Ascending aorta (tissue), 2 donors: ENCODE data around the gene ZNF296. TPM values are rescaled to one million over a fixed set of nuclear protein-coding genes. Genes with fewer than 3 reads are reported as not detected.

Experiments used
- DNase-seq, 2 donors: peaks; one replicate each; pipeline ENCODE4 v3.0.0-alpha.2; 2019; ENCODE audit warnings: low spot score in 2 of 2
- H3K27ac ChIP-seq, 2 donors: fragments of 200-600 bp; sonication (generic); one replicate each; pipeline ENCODE4 v1.5.1; 2016 to 2017; ENCODE audit warnings: mild to moderate bottlenecking in 1 of 2
- H3K27me3 ChIP-seq: fragments of 200-600 bp; sonication (generic); one replicate; pipeline ENCODE4 v1.5.1; 2017
- H3K36me3 ChIP-seq, 2 donors: fragments of 200-600 bp; sonication (generic); one replicate each; pipeline ENCODE4 v1.5.1; 2016
- H3K4me1 ChIP-seq, 2 donors: fragments of 200-600 bp; sonication (generic); one replicate each; pipeline ENCODE4 v1.5.1; 2016 to 2017; ENCODE audit warnings: mild to moderate bottlenecking in 1 of 2
- H3K4me3 ChIP-seq, 2 donors: fragments of 200-600 bp; sonication (generic); one replicate each; pipeline ENCODE4 v1.5.1; 2016 to 2017; ENCODE audit warnings: mild to moderate bottlenecking in 1 of 2
- H3K9me3 ChIP-seq, 2 donors: fragments of 200-600 bp; sonication (generic); one replicate each; pipeline ENCODE4 v1.5.1; 2016
- CTCF ChIP-seq, 3 experiments: fragments of 200-600 bp in 2 of 3; fragments of 450-650 bp in 1 of 3; sonication (generic) in 2 of 3; IDR thresholded peaks; one replicate each; pipeline ENCODE4 v1.5.1; 2016 to 2019; ENCODE audit warnings: antibody characterized with exemption in 3 of 3, mild to moderate bottlenecking in 1 of 3, moderate library complexity in 1 of 3
- intact Hi-C: fragments of 100-400 bp; cut with DNase I; formaldehyde crosslinking; loops from one replicate; pipeline ENCODE4 v1.15.1; 2023
- total RNA-seq: library from RNA; depleted of rRNA; stranded (reverse); fragments of >200 nt; gene quantifications from one replicate; pipeline ENCODE4 v1.1.0, GENCODE V29; 2016

The ZNF296 gene
- total RNA-seq, 1 donor from 2014 or later: not detected

GRCh38 chr19:45030825-45031224, 45.5 kb downstream of the ZNF296 start:
- Histone ChIP-seq H3K36me3 (peaks cover 31 to 60% of the 10 kb centered on the region in 2 donors), H3K9me3 (no peaks in the 10 kb centered on the region), H3K27ac (no peak overlapping the region), H3K4me1 (no peaks in the 10 kb centered on the region), H3K4me3 (no peak overlapping the region), H3K27me3 (no peaks in the 10 kb centered on the region)
- intact Hi-C loops: no loop called here
- no peak for TF ChIP-seq CTCF (IDR thresholded peaks at IDR 0.05)
- no peak for DNase-seq

DNA sequence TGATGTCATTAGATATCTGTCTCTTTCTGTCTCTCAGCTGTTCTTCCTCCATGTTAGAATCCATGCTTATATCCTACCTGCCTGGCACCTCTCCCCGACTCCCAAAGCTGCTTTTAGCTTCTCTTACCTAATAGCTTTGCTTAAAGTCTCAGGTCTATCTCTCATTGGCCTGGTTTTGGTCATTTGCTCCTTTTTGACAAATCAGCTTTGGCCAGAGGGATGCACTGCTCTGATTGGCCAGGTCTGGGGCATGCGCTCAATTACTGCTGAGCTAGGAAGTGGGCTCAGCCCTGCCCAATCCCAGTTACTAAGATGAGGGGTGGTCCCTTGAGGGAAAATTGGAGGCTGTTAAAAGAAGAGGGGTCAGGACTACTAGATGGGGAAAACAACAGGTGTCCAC, 48.9 kb downstream of the ZNF296 start:
- no peak for DNase-seq
- no peak for TF ChIP-seq CTCF (IDR thresholded peaks at IDR 0.05)
- H3K4me1 ChIP-seq: no peaks in the 10 kb centered on the region
- H3K36me3 ChIP-seq: peaks cover 22 to 38% of the 10 kb centered on the region in 2 donors
- no peak overlapping the region for H3K4me3 ChIP-seq
- no peak overlapping the region for H3K27ac ChIP-seq
- intact Hi-C loops: no loop called here
- H3K9me3 ChIP-seq: no peaks in the 10 kb centered on the region
- no peaks in the 10 kb centered on the region for H3K27me3 ChIP-seq

DNA sequence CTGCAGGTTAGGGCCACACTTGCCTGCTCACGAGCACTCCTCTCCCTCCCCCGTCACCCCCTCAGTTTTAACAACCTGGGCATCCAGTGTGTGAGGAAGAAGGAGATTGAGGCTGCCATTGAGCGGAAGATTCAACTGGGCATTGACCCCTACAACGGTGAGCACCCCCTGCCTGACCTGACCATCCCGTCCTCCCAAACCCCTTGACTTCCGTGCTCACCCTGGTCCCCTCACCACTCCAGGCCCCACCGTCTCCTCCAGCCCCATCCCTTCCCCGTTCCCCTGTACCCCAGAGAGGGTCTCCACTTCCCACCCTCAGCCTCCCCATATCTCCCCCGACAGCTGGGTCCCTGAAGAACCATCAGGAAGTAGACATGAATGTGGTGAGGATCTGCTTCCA, 51.0 kb downstream of the ZNF296 start:
- Histone ChIP-seq H3K4me3 (no peak overlapping the region), H3K27ac (no peak overlapping the region), H3K4me1 (no peaks in the 10 kb centered on the region), H3K9me3 (no peaks in the 10 kb centered on the region), H3K36me3 (peaks cover 22 to 30% of the 10 kb centered on the region in 2 donors), H3K27me3 (no peaks in the 10 kb centered on the region)
- intact Hi-C loops: no loop called here
- DNase-seq: no peak
- no peak for TF ChIP-seq CTCF (IDR thresholded peaks at IDR 0.05)

GRCh38 chr19:45023048-45023447, 53.2 kb downstream of the ZNF296 start:
- Histone ChIP-seq H3K27ac (no peak overlapping the region), H3K27me3 (no peaks in the 10 kb centered on the region), H3K4me3 (no peak overlapping the region), H3K36me3 (peaks cover 8 to 9% of the 10 kb centered on the region in 2 donors), H3K9me3 (no peaks in the 10 kb centered on the region), H3K4me1 (no peaks in the 10 kb centered on the region)
- no peak for TF ChIP-seq CTCF (IDR thresholded peaks at IDR 0.05)
- DNase-seq: no peak
- intact Hi-C loops: no loop called here

GRCh38 chr19:45021971-45022370, 54.3 kb downstream of the ZNF296 start:
- Histone ChIP-seq H3K4me1 (no peaks in the 10 kb centered on the region), H3K4me3 (no peak overlapping the region), H3K36me3 (peaks cover 8% of the 10 kb centered on the region in 2 donors), H3K9me3 (no peaks in the 10 kb centered on the region), H3K27ac (no peak overlapping the region), H3K27me3 (no peaks in the 10 kb centered on the region)
- no peak for TF ChIP-seq CTCF (IDR thresholded peaks at IDR 0.05)
- no peak for DNase-seq
- intact Hi-C loops: no loop called here

Other genes with a start within 250 kb of the ZNF296 start
- gene NECTIN2, start 230.2 kb downstream of the ZNF296 start, total RNA-seq: 125 TPM
- gene TOMM40, start 185.2 kb downstream of the ZNF296 start, total RNA-seq: 25.5 TPM
- 436 TPM for gene APOE, start 170.7 kb downstream of the ZNF296 start, total RNA-seq
- gene APOC1, start 161.9 kb downstream of the ZNF296 start, total RNA-seq: 17.0 TPM
- not detected for gene APOC4, start 134.2 kb downstream of the ZNF296 start, total RNA-seq
- not detected for gene APOC2, start 130.4 kb downstream of the ZNF296 start, total RNA-seq
- 65.2 TPM for gene CLPTM1, start 121.1 kb downstream of the ZNF296 start, total RNA-seq
- 8.7 TPM for gene RELB, start 75.0 kb downstream of the ZNF296 start, total RNA-seq
- gene CLASRP, start 37.4 kb downstream of the ZNF296 start, total RNA-seq: 103 TPM
- 48.2 TPM for gene GEMIN7, start 2.8 kb upstream of the ZNF296 start, total RNA-seq
- 17.6 TPM for gene PPP1R37, start 16.7 kb upstream of the ZNF296 start, total RNA-seq
- not detected for gene NKPD1, start 84.5 kb upstream of the ZNF296 start, total RNA-seq
- gene TRAPPC6A, start 101.8 kb upstream of the ZNF296 start, total RNA-seq: 18.3 TPM
- gene BLOC1S3, start 102.3 kb upstream of the ZNF296 start, total RNA-seq: 0.32 TPM
- 33.5 TPM for gene EXOC3L2, start 168.9 kb upstream of the ZNF296 start, total RNA-seq
- gene MARK4, start 174.8 kb upstream of the ZNF296 start, total RNA-seq: 22.8 TPM
- not detected for gene CKM, start 246.4 kb upstream of the ZNF296 start, total RNA-seq